HCT116 (cell line): ENCODE measurements around the gene PPP2R1B. TPM values are rescaled to one million over a fixed set of nuclear protein-coding genes. Genes with fewer than 3 reads are reported as not detected.

Source experiments
- ATAC-seq: fragments of 200-7000 bp; cut with Tn5 transposase; 2 replicates; pipeline ENCODE4 v1.9.1; 2020; ENCODE audit warnings: mild to moderate bottlenecking, moderate library complexity
- BruUV-seq: library from RNA; stranded (reverse); fragments of 400-500 nt; replicated peaks from 2 replicates; lab custom pipeline; 2021; lab: Mats Ljungman, UMichigan
- CTCF ChIA-PET: fragments of 300-600 bp; sonication (Branson Sonifier 250); formaldehyde crosslinking; loops from one replicate; lab custom pipeline; 2021; ENCODE audit warnings: antibody characterized with exemption; lab: Charles Lee
- POLR2A ChIA-PET: fragments of 300-600, 350-600 bp; sonication (Branson Sonifier 250); formaldehyde crosslinking; loops from one replicate; lab custom pipeline; 2021; ENCODE audit warnings: antibody characterized with exemption; lab: Charles Lee
- RAD21 ChIA-PET, 2 experiments: fragments of 300-600 bp; sonication (Branson Sonifier 250); formaldehyde crosslinking; loops; one replicate each; lab custom pipeline; 2023; ENCODE audit warnings: low total read pairs in 2 of 2; ENCODE audit not compliant: uncharacterized antibody in 2 of 2, unreplicated experiment in 2 of 2, low non-redundant PET in 1 of 2; lab: Charles Lee
- DNase-seq: peaks from one replicate; pipeline ENCODE4 v3.0.0-alpha.2; 2010; ENCODE audit warnings: low read depth, low spot score
- H2AFZ ChIP-seq: fragments of 200-600 bp; shearing (Covaris generic), sonication (generic); 2 replicates; pipeline ENCODE4 v1.6.1; 2017; ENCODE audit warnings: low read depth, mixed run types, mixed read lengths, antibody characterized with exemption, low read length; ENCODE audit not compliant: poor library complexity, severe bottlenecking
- H3K27ac ChIP-seq: 2 replicates; pipeline ENCODE4 v1.5.1; 2012; ENCODE audit warnings: low read depth, low read length
- H3K27me3 ChIP-seq: fragments of 200-600 bp; sonication (generic); 2 replicates; pipeline ENCODE4 v1.6.1; 2016; ENCODE audit warnings: mixed run types, low read length, mixed read lengths; ENCODE audit not compliant: insufficient read depth
- H3K36me3 ChIP-seq, 2 experiments: fragments of 200-500 bp in 1 of 2; fragments of 200-600 bp in 1 of 2; sonication (Bioruptor generic) in 1 of 2; sonication (generic) in 1 of 2; 2 replicates each; pipeline versions ENCODE4 v1.5.1 to v1.6.1; 2014 to 2016; ENCODE audit warnings: low read length in 2 of 2, inconsistent platforms in 1 of 2, mixed read lengths in 1 of 2, mixed run types in 1 of 2; ENCODE audit not compliant: insufficient read depth in 2 of 2, control insufficient read depth in 1 of 2
- H3K4me1 ChIP-seq, 2 experiments: fragments of 200-600 bp in 1 of 2; sonication (generic) in 1 of 2; 2 replicates each; pipeline versions ENCODE4 v1.5.1 to v1.6.1; 2012 to 2017; ENCODE audit warnings: low read length in 2 of 2, inconsistent platforms in 1 of 2, mild to moderate bottlenecking in 1 of 2, mixed read lengths in 1 of 2, mixed run types in 1 of 2, moderate library complexity in 1 of 2; ENCODE audit not compliant: insufficient read depth in 2 of 2, control insufficient read depth in 1 of 2
- H3K4me2 ChIP-seq: fragments of 200-600 bp; sonication (generic); 2 replicates; pipeline ENCODE4 v1.6.1; 2017; ENCODE audit warnings: mixed run types, low read length, mixed read lengths
- H3K4me3 ChIP-seq, 2 experiments: fragments of 200-600 bp in 1 of 2; sonication (generic) in 1 of 2; replicated peaks in 1 of 2; 2 replicates each; pipeline ENCODE4 v1.5.1; 2011 to 2016; ENCODE audit warnings: low read length in 2 of 2, control low read depth in 1 of 2, low read depth in 1 of 2, mild to moderate bottlenecking in 1 of 2, mixed read lengths in 1 of 2, mixed run types in 1 of 2
- H3K79me2 ChIP-seq: fragments of 200-600 bp; sonication (generic); 2 replicates; pipeline ENCODE4 v1.6.1; 2017; ENCODE audit warnings: mild to moderate bottlenecking, mixed run types, low read length, moderate library complexity, mixed read lengths; ENCODE audit not compliant: insufficient read depth
- H3K9ac ChIP-seq: fragments of 200-600 bp; sonication (generic); 2 replicates; pipeline ENCODE4 v1.6.1; 2016; ENCODE audit warnings: low read length, mixed read lengths
- H3K9me2 ChIP-seq: fragments of 200-600 bp; sonication (generic), shearing (Covaris generic); 2 replicates; pipeline ENCODE4 v1.6.1; 2017; ENCODE audit warnings: mixed run types, mild to moderate bottlenecking, moderate library complexity; ENCODE audit not compliant: insufficient read depth
- H3K9me3 ChIP-seq, 2 experiments: fragments of 200-500 bp in 1 of 2; fragments of 200-600 bp in 1 of 2; sonication (Bioruptor generic) in 1 of 2; sonication (generic) in 1 of 2; 2 replicates each; pipeline ENCODE4 v1.6.1; 2014 to 2017; ENCODE audit warnings: low read length in 2 of 2, mixed read lengths in 2 of 2, inconsistent platforms in 1 of 2, low read depth in 1 of 2, mild to moderate bottlenecking in 1 of 2, mixed run types in 1 of 2, moderate library complexity in 1 of 2; ENCODE audit not compliant: control insufficient read depth in 1 of 2, insufficient read depth in 1 of 2
- H4K20me1 ChIP-seq: fragments of 200-600 bp; sonication (generic), shearing (Covaris generic); 2 replicates; pipeline ENCODE4 v1.6.1; 2017; ENCODE audit warnings: mixed run types, mild to moderate bottlenecking, moderate library complexity; ENCODE audit not compliant: insufficient read depth
- CEBPB ChIP-seq: IDR thresholded peaks from 2 replicates; pipeline ENCODE4 v1.6.1; 2012; ENCODE audit warnings: low read depth
- EGR1 ChIP-seq: IDR thresholded peaks from 2 replicates; pipeline ENCODE4 v1.6.1; 2012; ENCODE audit warnings: low read depth
- ELF1 ChIP-seq: IDR thresholded peaks from 2 replicates; pipeline ENCODE4 v1.6.1; 2012; ENCODE audit warnings: low read depth, borderline replicate concordance
- EZH2phosphoT487 ChIP-seq: fragments of 200-600 bp; IDR thresholded peaks from 2 replicates; pipeline ENCODE4 v1.6.1; 2018; ENCODE audit warnings: antibody characterized with exemption, borderline replicate concordance
- JUND ChIP-seq: IDR thresholded peaks from 2 replicates; pipeline ENCODE4 v1.6.1; 2012
- MAX ChIP-seq: IDR thresholded peaks from 2 replicates; pipeline ENCODE4 v1.6.1; 2012
- POLR2A ChIP-seq: IDR thresholded peaks from 2 replicates; pipeline ENCODE4 v1.7.0; 2011; ENCODE audit warnings: borderline replicate concordance; ENCODE audit not compliant: insufficient read depth, insufficient read length; ENCODE audit errors: extremely low read depth
- RAD21 ChIP-seq: IDR thresholded peaks from 2 replicates; pipeline ENCODE4 v1.6.1; 2012; ENCODE audit warnings: low read depth, mild to moderate bottlenecking
- REST ChIP-seq: IDR thresholded peaks from 2 replicates; pipeline ENCODE4 v1.6.1; 2012; ENCODE audit warnings: low read depth
- YY1 ChIP-seq: IDR thresholded peaks from 2 replicates; pipeline ENCODE4 v1.6.1; 2011; ENCODE audit warnings: low read length, low read depth, moderate library complexity, mild to moderate bottlenecking; ENCODE audit not compliant: insufficient replicate concordance; ENCODE audit errors: extremely low read depth
- ZFX ChIP-seq: fragments of 450-650 bp; IDR thresholded peaks from 2 replicates; pipeline ENCODE4 v1.6.1; 2017
- ZNF274 ChIP-seq: fragments of 200-500 bp; sonication (Bioruptor generic); IDR thresholded peaks from 2 replicates; pipeline ENCODE4 v1.6.1; 2014; ENCODE audit warnings: mild to moderate bottlenecking, low read depth, low read length, inconsistent platforms
- intact Hi-C: fragments of 100-400 bp; cut with micrococcal nuclease; formaldehyde crosslinking; loops from 2 replicates; pipeline ENCODE4 v1.10.0; 2022
- total RNA-seq: library from RNA; stranded (reverse); gene quantifications from one replicate; pipeline ENCODE4 v1.2.1, GENCODE V29; 2021; ENCODE audit not compliant: unreplicated experiment
- TF ChIP-seq, protein P1 (sequence below): IDR thresholded peaks from 2 replicates; pipeline ENCODE4 v1.6.1; 2012

PPP2R1B gene
- total RNA-seq, 1 experiment from 2014 or later = 24.9 TPM

- intact Hi-C loops = no loop called here
- no peak for DNase-seq
- Histone ChIP-seq H3K9me2 (no peaks in the 10 kb centered on the region), H3K4me3 (no peak overlapping the region), H3K36me3 (peaks cover under 1 to 4% of the 10 kb centered on the region in 2 experiments; a peak in 3 of 4 replicates), H3K4me1 (no peaks in the 10 kb centered on the region), H4K20me1 (no peaks in the 10 kb centered on the region), H3K27ac (no peak overlapping the region), H2AFZ (no peak overlapping the region), H3K9ac (no peak overlapping the region), H3K27me3 (no peaks in the 10 kb centered on the region), H3K9me3 (no peaks in the 10 kb centered on the region), H3K4me2 (no peak overlapping the region), H3K79me2 (no peaks in the 10 kb centered on the region)
- TF ChIP-seq JUND (no peak), EZH2phosphoT487 (no peak), RAD21 (no peak), MAX (no peak), EGR1 (no peak), ZNF274 (no peak), ELF1 (no peak), REST (no peak), CEBPB (no peak), POLR2A (no peak), ZFX (no peak), YY1 (no peak)
- TF ChIP-seq, protein P1, sequence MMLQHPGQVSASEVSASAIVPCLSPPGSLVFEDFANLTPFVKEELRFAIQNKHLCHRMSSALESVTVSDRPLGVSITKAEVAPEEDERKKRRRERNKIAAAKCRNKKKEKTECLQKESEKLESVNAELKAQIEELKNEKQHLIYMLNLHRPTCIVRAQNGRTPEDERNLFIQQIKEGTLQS = no peak
- no peak for ATAC-seq
- CTCF ChIA-PET = no interaction called here
- BruUV-seq = no TSS peak
- POLR2A ChIA-PET = no interaction called here
- RAD21 ChIA-PET = interaction anchor here in 1 of 2 experiments (0.6 kb wide), 1 partner anchor 150 kb away, joined by 3 read pairs; no protein-coding TSS in a partner anchor
Measured at GRCh38 chr11:111714522-111714921, 51.7 kb downstream of the PPP2R1B start.
